Effector CD8-positive, alpha-beta T cell (primary cell): Measurements from ENCODE around the gene ALDH8A1.

Experiments used
- DNase-seq: peaks from one replicate; lab custom pipeline; 2025; lab: John Stamatoyannopoulos, UW

Gene ALDH8A1

DNA sequence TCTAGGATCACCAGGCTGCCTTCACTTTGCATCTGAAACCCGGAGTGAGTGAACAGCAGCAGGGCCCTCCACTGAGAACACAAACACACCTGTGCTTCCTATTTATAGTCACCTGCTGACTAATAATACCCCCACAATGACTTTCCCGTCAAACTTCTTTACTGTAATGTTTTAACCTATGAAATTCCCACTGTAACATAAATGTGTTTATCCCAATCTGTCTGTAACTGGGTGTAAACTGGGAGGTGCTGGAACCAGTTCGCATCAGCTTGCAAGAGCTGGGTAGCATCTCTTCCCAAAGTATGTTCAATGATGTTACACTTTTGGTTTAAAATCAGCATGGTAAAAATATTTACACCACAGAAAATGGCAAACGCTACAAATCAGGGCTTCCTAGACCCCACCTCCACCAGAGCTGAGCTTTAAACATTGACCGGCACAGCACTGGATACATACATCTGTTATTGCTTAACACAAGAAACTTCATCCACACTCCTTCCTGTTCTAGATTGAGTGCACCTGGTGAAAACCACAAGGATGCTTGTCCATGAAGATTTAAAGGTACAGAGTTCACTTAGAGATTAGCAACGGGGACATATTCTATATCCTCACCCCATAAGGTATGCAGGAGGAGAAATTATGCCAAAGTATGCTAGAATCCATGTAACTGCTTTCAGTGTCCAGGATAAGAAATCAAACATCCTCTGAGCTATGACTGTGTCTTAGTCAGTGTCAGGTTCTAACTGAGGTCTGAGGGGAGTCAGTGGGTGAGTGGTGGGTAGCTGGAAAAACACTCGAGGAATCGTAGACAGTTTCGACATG is 79.0 kb downstream of the ALDH8A1 start:
- DNase-seq: no peak

DNA sequence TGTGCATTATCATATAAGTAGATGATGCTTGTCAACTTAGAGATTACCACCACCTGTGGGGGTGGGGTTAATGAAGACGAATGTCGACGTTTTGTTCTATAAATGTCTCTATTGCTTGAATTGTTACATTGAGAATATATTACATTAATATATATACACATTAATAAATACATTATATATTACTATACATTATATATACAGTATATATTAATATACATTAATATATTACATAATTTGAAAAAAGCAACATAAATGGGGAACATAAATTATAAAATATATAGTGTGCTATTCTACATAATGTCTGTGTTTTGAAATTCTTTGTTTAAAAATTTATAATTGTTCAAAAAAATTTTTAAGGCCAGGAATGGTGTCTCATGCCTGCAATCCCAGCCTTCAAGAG is 81.1 kb downstream of the ALDH8A1 start:
- DNase-seq: no peak
